WTC11 (cell line): ENCODE results near the gene MMP11. TPM values are rescaled to one million over a fixed set of nuclear protein-coding genes. Genes with fewer than 3 reads are reported as not detected.
A peak's percentile ranks its signal among the peaks of the same experiment; 100 is the strongest.

Source experiments
- ATAC-seq: fragments of 200-7000 bp; cut with Tn5 transposase; 2 replicates; pipeline ENCODE4 v1.10.0; 2021; ENCODE audit warnings: mild to moderate bottlenecking, moderate library complexity
- CTCF ChIA-PET: fragments of 300-600 bp; sonication (Branson Sonifier 250); formaldehyde crosslinking; loops from one replicate; lab custom pipeline; 2021; ENCODE audit warnings: antibody characterized with exemption; lab: Charles Lee
- POLR2A ChIA-PET: fragments of 350-600 bp; sonication (Branson Sonifier 250); formaldehyde crosslinking; loops from one replicate; lab custom pipeline; 2021; ENCODE audit warnings: antibody characterized with exemption; lab: Charles Lee
- DNase-seq: peaks from one replicate; pipeline ENCODE4 v3.0.0; 2021; ENCODE audit warnings: low spot score
- H3K27ac Mint-ChIP-seq: 2 replicates; pipeline ENCODE4 v1.8.0; 2021; ENCODE audit warnings: mixed read lengths
- H3K27me3 Mint-ChIP-seq: 2 replicates; pipeline ENCODE4 v1.8.0; 2021; ENCODE audit warnings: low read depth, mild to moderate bottlenecking, moderate library complexity, mixed read lengths
- H3K36me3 Mint-ChIP-seq: 2 replicates; pipeline ENCODE4 v1.8.0; 2021; ENCODE audit warnings: mixed read lengths
- H3K4me1 Mint-ChIP-seq: 2 replicates; pipeline ENCODE4 v1.8.0; 2022; ENCODE audit warnings: mixed read lengths
- H3K4me3 Mint-ChIP-seq: 2 replicates; pipeline ENCODE4 v1.8.0; 2021; ENCODE audit warnings: mild to moderate bottlenecking, moderate library complexity, mixed read lengths
- H3K9me3 Mint-ChIP-seq: 2 replicates; pipeline ENCODE4 v1.8.0; 2021; ENCODE audit warnings: mixed read lengths
- AR ChIP-seq: fragments of 250-450 bp; sonication (Bioruptor Pico); IDR thresholded peaks from 2 replicates; pipeline ENCODE4 v1.9.0; 2021; ENCODE audit warnings: mild to moderate bottlenecking
- ATF1 ChIP-seq: sonication (generic); formaldehyde crosslinking; IDR thresholded peaks from 2 replicates; pipeline ENCODE4 v1.8.1; 2023; ENCODE audit warnings: mild to moderate bottlenecking, moderate library complexity, missing genetic modification reagents
- EMX1 ChIP-seq: fragments of 250-450 bp; sonication (Bioruptor Pico); IDR thresholded peaks from 2 replicates; pipeline ENCODE4 v1.8.0; 2021; ENCODE audit warnings: mild to moderate bottlenecking
- ETV6 ChIP-seq: sonication (generic); formaldehyde crosslinking; IDR thresholded peaks from 2 replicates; pipeline ENCODE4 v1.8.1; 2022; ENCODE audit warnings: mild to moderate bottlenecking, missing genetic modification reagents
- FOXP4 ChIP-seq: sonication (generic); formaldehyde crosslinking; IDR thresholded peaks from 2 replicates; pipeline ENCODE4 v1.8.0; 2022; ENCODE audit warnings: mild to moderate bottlenecking, missing genetic modification reagents
- GABPB1 ChIP-seq: sonication (generic); formaldehyde crosslinking; IDR thresholded peaks from 2 replicates; pipeline ENCODE4 v1.8.1; 2023; ENCODE audit warnings: mild to moderate bottlenecking, missing genetic modification reagents
- HMGA2 ChIP-seq: fragments of 250-450 bp; sonication (Bioruptor Pico); IDR thresholded peaks from 2 replicates; pipeline ENCODE4 v1.4.0; 2021; ENCODE audit warnings: mild to moderate bottlenecking, moderate library complexity
- KAT7 ChIP-seq: sonication (generic); formaldehyde crosslinking; IDR thresholded peaks from 2 replicates; pipeline ENCODE4 v1.8.1; 2023; ENCODE audit warnings: missing genetic modification reagents, mild to moderate bottlenecking, borderline replicate concordance
- MYBL2 ChIP-seq: sonication (generic); formaldehyde crosslinking; IDR thresholded peaks from 2 replicates; pipeline ENCODE4 v1.8.1; 2023; ENCODE audit warnings: mild to moderate bottlenecking, moderate library complexity, missing genetic modification reagents
- NR1H2 ChIP-seq: sonication (generic); formaldehyde crosslinking; IDR thresholded peaks from 2 replicates; pipeline ENCODE4 v1.9.0; 2021; ENCODE audit warnings: mild to moderate bottlenecking, moderate library complexity, missing genetic modification reagents
- NR3C1 ChIP-seq: sonication (generic); formaldehyde crosslinking; conservative IDR thresholded peaks from 2 replicates; pipeline ENCODE4 v1.8.1; 2023; ENCODE audit warnings: low read depth, mild to moderate bottlenecking, missing genetic modification reagents
- PRDM15 ChIP-seq: sonication (generic); formaldehyde crosslinking; IDR thresholded peaks from 2 replicates; pipeline ENCODE4 v1.8.0; 2022; ENCODE audit warnings: missing genetic modification reagents
- RELA ChIP-seq: sonication (generic); formaldehyde crosslinking; IDR thresholded peaks from 2 replicates; pipeline ENCODE4 v1.8.1; 2022; ENCODE audit warnings: missing genetic modification reagents, mild to moderate bottlenecking, borderline replicate concordance
- STAT6 ChIP-seq: sonication (generic); formaldehyde crosslinking; conservative IDR thresholded peaks from 2 replicates; pipeline ENCODE4 v1.8.1; 2023; ENCODE audit warnings: mild to moderate bottlenecking, low read depth, missing genetic modification reagents, moderate library complexity
- TCF7 ChIP-seq: sonication (generic); formaldehyde crosslinking; IDR thresholded peaks from 2 replicates; pipeline ENCODE4 v1.8.0; 2022; ENCODE audit warnings: mild to moderate bottlenecking, low read depth, missing genetic modification reagents, moderate library complexity
- ZNF263 ChIP-seq: sonication (generic); formaldehyde crosslinking; IDR thresholded peaks from 2 replicates; pipeline ENCODE4 v1.8.1; 2022; ENCODE audit warnings: low read depth, mild to moderate bottlenecking, moderate library complexity, missing genetic modification reagents
- ZNF671 ChIP-seq: fragments of 250-450 bp; sonication (Bioruptor Pico); IDR thresholded peaks from 2 replicates; pipeline ENCODE4 v1.8.0; 2021; ENCODE audit warnings: mild to moderate bottlenecking
- total RNA-seq: library from RNA; stranded (reverse); gene quantifications from 3 replicates; pipeline ENCODE4 v1.2.3, GENCODE V29; 2021
- TF ChIP-seq, protein P1 (sequence below): sonication (generic); formaldehyde crosslinking; IDR thresholded peaks from 2 replicates; pipeline ENCODE4 v1.8.1; 2022; ENCODE audit warnings: mild to moderate bottlenecking, moderate library complexity, missing genetic modification reagents
- TF ChIP-seq, protein P2 (sequence below): sonication (generic); formaldehyde crosslinking; IDR thresholded peaks from 2 replicates; pipeline ENCODE4 v1.8.1; 2023; ENCODE audit warnings: mild to moderate bottlenecking, missing genetic modification reagents
- TF ChIP-seq, protein P3 (sequence below): sonication (generic); formaldehyde crosslinking; IDR thresholded peaks from 2 replicates; pipeline ENCODE4 v1.8.0; 2022; ENCODE audit warnings: mild to moderate bottlenecking, missing genetic modification reagents

The MMP11 gene
- total RNA-seq, 1 experiment from 2014 or later: 16.5 TPM

GRCh38 chr22:23791738-23792645 is 19.3 kb downstream of the MMP11 start (continued):
- TF ChIP-seq, protein P1, sequence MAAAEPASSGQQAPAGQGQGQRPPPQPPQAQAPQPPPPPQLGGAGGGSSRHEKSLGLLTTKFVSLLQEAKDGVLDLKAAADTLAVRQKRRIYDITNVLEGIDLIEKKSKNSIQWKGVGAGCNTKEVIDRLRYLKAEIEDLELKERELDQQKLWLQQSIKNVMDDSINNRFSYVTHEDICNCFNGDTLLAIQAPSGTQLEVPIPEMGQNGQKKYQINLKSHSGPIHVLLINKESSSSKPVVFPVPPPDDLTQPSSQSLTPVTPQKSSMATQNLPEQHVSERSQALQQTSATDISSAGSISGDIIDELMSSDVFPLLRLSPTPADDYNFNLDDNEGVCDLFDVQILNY (CRISPR knock-in tag): no peak
- TF ChIP-seq EMX1 (CRISPR knock-in tag) (no peak), AR (CRISPR knock-in tag) (no peak), GABPB1 (CRISPR knock-in tag) (no peak), NR1H2 (CRISPR knock-in tag) (no peak), ZNF263 (no peak), STAT6 (CRISPR knock-in tag) (no peak), NR3C1 (CRISPR knock-in tag) (no peak), ATF1 (CRISPR knock-in tag) (no peak), KAT7 (CRISPR knock-in tag) (no peak)

DNA sequence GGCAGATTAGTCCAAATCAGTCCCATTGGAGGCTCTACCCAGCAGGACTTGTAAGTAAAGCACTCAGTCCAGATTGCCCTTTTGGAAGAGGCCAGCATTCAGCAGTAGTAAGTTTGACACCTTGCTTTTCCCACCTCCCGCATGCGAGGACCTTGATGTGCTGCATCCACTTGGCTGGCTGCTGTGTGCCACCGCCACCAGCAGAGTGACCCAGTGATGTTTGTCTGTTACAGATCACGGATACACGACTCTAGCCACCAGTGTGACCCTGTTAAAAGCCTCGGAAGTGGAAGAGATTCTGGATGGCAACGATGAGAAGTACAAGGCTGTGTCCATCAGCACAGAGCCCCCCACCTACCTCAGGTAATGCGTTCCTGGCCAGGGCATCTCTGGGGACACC is 20.7 kb downstream of the MMP11 start:
- POLR2A ChIA-PET: no interaction called here
- no peaks in the 10 kb centered on the region for H3K27me3 Mint-ChIP-seq
- DNase-seq (no peak), ATAC-seq (no peak)
- TF ChIP-seq TCF7 (no peak), RELA (CRISPR knock-in tag) (no peak), HMGA2 (no peak), ZNF671 (CRISPR knock-in tag) (no peak), PRDM15 (CRISPR knock-in tag) (no peak), MYBL2 (CRISPR knock-in tag) (no peak), ETV6 (CRISPR knock-in tag) (no peak), FOXP4 (no peak)
- TF ChIP-seq, protein P2, sequence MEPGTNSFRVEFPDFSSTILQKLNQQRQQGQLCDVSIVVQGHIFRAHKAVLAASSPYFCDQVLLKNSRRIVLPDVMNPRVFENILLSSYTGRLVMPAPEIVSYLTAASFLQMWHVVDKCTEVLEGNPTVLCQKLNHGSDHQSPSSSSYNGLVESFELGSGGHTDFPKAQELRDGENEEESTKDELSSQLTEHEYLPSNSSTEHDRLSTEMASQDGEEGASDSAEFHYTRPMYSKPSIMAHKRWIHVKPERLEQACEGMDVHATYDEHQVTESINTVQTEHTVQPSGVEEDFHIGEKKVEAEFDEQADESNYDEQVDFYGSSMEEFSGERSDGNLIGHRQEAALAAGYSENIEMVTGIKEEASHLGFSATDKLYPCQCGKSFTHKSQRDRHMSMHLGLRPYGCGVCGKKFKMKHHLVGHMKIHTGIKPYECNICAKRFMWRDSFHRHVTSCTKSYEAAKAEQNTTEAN (CRISPR knock-in tag): no peak
- TF ChIP-seq, protein P3, sequence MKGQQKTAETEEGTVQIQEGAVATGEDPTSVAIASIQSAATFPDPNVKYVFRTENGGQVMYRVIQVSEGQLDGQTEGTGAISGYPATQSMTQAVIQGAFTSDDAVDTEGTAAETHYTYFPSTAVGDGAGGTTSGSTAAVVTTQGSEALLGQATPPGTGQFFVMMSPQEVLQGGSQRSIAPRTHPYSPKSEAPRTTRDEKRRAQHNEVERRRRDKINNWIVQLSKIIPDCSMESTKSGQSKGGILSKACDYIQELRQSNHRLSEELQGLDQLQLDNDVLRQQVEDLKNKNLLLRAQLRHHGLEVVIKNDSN (CRISPR knock-in tag): no peak
- H3K4me1 Mint-ChIP-seq: peaks cover 16% of the 10 kb centered on the region
- CTCF ChIA-PET: interaction anchor here (0.9 kb wide), 1 partner anchor 22 kb away, joined by 3 read pairs; no protein-coding TSS in a partner anchor
- H3K4me3 Mint-ChIP-seq: no peak overlapping the region
- H3K36me3 Mint-ChIP-seq: peaks cover 63% of the 10 kb centered on the region
- peaks cover 7% of the 10 kb centered on the region; the same call in 1 of the 2 replicates for H3K9me3 Mint-ChIP-seq
- H3K27ac Mint-ChIP-seq: 0 out of 2 replicates have a peak overlapping the region, but pooled peaks have one; percentile 16
